Astrocyte of the cerebellum (primary cell): ENCODE measurements around the gene SCN11A.

Source experiments
- DNase-seq: peaks from one replicate; pipeline ENCODE4 v3.0.0-alpha.2; 2011; ENCODE audit warnings: low read depth
- H3K4me3 ChIP-seq: 2 replicates; pipeline ENCODE4 v1.5.1; 2011; ENCODE audit warnings: mild to moderate bottlenecking, low read depth, low read length, moderate library complexity
- CTCF ChIP-seq: IDR thresholded peaks from 2 replicates; pipeline ENCODE4 v1.5.1; 2012; ENCODE audit warnings: low read length, low read depth, moderate library complexity, mild to moderate bottlenecking; ENCODE audit errors: missing control alignments
- in situ Hi-C: cut with HindIII; loops from 2 replicates; pipeline ENCODE4 v1.10.0; 2017; ENCODE audit warnings: low sequenced_read_pairs

The SCN11A gene

GRCh38 chr3:39024497-39024896, 27.2 kb downstream of the SCN11A start:
- DNase-seq: no peak
- in situ Hi-C loops: no loop called here
- H3K4me3 ChIP-seq: no peak overlapping the region
- no peak for TF ChIP-seq CTCF

GRCh38 chr3:39022286-39022630, 29.5 kb downstream of the SCN11A start:
- no peak for TF ChIP-seq CTCF
- in situ Hi-C loops: no loop called here
- DNase-seq: no peak
- no peak overlapping the region for H3K4me3 ChIP-seq

GRCh38 chr3:39021465-39022285, 30.1 kb downstream of the SCN11A start:
- in situ Hi-C loops: no loop called here
- DNase-seq: no peak
- H3K4me3 ChIP-seq: no peak overlapping the region
- TF ChIP-seq CTCF: no peak

- TF ChIP-seq CTCF: no peak
- no peak overlapping the region for H3K4me3 ChIP-seq
- in situ Hi-C loops: no loop called here
- no peak for DNase-seq
These were observed 30.7 kb downstream of the SCN11A start for GRCh38 chr3:39021029-39021428.

- no peak overlapping the region for H3K4me3 ChIP-seq
- no peak for TF ChIP-seq CTCF
- no peak for DNase-seq
- in situ Hi-C loops: no loop called here
These were observed 32.4 kb downstream of the SCN11A start for GRCh38 chr3:39019299-39019698.

GRCh38 chr3:39015418-39015817, 36.3 kb downstream of the SCN11A start:
- TF ChIP-seq CTCF: no peak
- in situ Hi-C loops: no loop called here
- no peak overlapping the region for H3K4me3 ChIP-seq
- no peak for DNase-seq
